AG09309 (cell line): ENCODE measurements around the gene NINL.

ENCODE experiments used
- DNase-seq: peaks from one replicate; pipeline ENCODE4 v3.0.0-alpha.2; 2010; ENCODE audit warnings: low read depth
- H3K4me3 ChIP-seq: 2 replicates; pipeline ENCODE4 v1.5.1; 2011; ENCODE audit warnings: mild to moderate bottlenecking, low read depth, low read length, moderate library complexity; ENCODE audit not compliant: control insufficient read depth
- TF ChIP-seq, protein P1 (sequence below): IDR thresholded peaks from 2 replicates; pipeline ENCODE4 v1.5.1; 2011; ENCODE audit warnings: mild to moderate bottlenecking, low read depth, low read length, inconsistent platforms; ENCODE audit not compliant: insufficient read depth, control insufficient read depth; ENCODE audit errors: missing control alignments

NINL gene

DNA sequence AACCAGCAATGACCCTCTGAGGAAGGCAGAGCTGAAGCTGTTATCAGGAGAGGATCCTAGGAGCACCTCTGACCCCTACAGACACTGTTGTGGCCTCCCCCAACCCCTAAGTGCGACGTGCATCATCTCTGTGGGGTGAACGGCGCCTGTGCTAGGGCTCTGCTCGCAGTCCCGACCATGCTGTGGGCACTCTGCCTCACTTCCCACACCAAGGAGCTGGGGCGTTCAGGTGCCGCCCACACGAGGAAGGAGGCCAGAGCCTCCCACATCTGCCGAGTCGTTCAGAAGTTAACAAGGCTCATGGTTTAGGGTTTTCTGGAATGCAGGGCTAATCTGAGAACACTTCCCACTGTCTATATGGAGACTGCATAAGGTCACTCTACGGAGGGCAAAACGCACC lies 115.8 kb downstream of the NINL start:
- no peak for DNase-seq

DNA sequence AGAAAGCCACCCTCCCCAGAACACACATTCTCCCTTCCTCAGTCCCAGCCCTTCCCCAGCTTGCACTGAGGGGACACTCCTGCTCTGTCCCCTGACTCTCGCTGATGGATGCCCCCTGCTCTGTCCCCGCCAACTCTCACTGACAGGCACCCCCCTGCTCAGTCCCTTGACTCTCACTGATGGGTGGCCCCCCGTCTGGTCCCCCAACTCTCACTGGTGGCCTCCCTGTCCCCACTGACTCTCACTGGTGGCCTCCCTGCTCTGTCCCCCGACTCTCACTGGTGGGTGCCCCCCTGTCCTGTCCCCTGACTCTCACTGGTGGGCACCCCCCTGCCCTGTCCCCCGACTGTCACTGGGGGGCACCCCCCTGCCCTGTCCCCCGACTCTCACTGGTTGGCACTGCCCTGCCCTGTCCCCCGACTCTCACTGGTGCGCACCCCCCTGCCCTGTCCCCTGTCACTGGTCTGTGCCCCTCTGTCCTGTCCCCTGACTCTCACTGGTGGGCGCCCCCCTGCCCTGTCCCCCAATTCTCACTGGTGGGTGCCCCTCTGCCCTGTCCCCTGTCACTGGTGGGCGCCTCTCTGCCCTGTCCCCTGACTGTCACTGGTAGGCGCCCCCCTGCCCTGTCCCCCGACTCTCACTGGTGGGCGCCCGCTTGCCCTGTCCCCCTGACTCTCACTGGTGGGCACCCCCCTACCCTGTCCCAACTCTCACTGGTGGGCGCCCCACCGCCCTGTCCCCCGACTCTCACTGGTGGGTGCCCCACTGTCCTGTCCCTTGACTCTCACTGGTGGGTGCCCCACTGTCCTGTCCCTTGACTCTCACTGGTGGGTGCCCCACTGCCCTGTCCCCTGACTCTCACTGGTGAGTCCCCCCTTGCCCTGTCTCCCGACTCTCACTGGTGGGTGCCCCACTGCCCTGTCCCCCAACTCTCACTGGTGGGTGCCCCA lies 116.9 kb downstream of the NINL start:
- no peak for DNase-seq
- H3K4me3 ChIP-seq, result no peak overlapping the region
- TF ChIP-seq, protein P1, sequence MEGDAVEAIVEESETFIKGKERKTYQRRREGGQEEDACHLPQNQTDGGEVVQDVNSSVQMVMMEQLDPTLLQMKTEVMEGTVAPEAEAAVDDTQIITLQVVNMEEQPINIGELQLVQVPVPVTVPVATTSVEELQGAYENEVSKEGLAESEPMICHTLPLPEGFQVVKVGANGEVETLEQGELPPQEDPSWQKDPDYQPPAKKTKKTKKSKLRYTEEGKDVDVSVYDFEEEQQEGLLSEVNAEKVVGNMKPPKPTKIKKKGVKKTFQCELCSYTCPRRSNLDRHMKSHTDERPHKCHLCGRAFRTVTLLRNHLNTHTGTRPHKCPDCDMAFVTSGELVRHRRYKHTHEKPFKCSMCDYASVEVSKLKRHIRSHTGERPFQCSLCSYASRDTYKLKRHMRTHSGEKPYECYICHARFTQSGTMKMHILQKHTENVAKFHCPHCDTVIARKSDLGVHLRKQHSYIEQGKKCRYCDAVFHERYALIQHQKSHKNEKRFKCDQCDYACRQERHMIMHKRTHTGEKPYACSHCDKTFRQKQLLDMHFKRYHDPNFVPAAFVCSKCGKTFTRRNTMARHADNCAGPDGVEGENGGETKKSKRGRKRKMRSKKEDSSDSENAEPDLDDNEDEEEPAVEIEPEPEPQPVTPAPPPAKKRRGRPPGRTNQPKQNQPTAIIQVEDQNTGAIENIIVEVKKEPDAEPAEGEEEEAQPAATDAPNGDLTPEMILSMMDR, result no peak

More for the DNA sequence above, 115.8 kb downstream of the NINL start:
- TF ChIP-seq, protein P1, result no peak
- H3K4me3 ChIP-seq, result no peak overlapping the region

DNA sequence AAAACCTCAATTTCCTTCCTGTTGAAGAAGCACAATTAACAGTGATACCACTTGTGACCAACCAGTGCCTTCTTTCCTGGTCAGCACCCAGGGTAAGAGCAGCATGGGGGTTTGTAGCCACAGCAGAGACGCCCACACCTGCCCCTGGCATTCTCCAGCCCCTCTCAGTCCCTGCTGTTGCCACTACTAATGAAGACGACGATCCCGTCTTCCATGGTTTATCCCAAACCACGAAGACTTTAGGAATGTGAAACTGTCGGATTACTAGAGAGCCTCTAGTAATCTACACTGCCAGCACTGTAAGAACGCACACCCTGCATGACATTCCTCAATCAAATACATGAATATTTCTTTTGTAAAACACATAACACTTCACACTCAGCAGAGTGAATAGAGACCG lies 117.9 kb downstream of the NINL start:
- TF ChIP-seq, protein P1, result no peak
- no peak for DNase-seq
- no peak overlapping the region for H3K4me3 ChIP-seq

DNA sequence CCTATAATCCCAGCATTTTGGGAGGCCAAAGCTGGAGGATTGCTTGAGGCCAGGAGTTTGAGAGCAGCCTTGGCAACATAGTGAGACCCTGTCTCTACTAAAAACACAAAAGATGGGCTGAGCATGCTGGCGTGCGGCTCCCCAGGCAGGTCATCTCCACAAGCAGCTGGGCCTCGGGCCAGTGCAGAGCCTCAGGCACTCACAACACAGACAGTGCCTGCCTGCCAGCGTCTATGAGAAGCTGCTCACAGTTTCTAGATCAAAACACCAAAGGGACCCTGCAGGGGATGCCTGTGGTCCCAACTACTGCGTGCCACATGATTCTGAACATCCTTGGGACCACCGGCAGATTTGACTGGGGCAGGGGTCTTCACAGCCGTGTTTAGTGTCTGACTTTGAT lies 118.5 kb downstream of the NINL start:
- no peak overlapping the region for H3K4me3 ChIP-seq
- TF ChIP-seq, protein P1, result no peak
- DNase-seq, result no peak

DNA sequence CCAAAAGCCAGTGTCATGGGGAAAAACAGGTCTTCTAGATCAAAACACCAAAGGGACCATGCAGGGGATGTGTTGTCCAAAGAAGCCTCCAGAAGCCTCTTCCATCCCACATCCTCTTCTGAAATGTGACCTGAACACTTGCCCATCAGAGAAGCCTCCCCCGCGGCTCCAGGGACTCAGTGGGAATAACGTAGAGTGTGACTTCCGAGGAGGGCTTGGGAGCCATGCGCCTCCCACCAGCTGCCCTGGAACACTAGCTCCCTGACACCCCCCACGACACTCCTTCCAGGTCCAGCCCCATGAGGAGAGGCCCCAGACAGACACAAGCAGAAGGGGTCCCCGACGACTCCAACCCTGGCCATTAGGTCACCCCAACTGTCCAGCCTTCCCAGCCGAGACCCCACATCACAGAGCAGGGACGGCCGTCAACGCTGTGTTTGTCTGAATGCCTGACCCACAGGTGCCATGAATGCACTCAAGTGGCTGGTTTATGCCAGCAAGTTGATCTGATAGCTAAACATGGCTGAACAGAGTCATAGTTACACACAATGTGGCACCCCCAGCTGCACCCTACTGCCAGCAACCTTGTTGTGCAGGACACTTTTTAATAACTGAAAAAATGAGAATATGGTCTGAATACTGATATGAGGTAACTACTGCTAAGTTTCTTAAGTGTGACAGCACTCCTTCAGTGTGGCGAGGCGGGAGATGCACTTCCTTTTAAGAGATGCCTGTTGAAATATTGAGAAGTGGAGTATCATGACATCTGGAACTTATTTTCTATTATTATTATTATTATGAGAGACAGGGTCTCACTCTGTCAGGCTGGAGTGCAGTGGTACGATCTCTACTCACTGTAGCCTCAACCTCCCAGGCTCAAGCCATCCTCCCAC lies 119.8 kb downstream of the NINL start:
- TF ChIP-seq, protein P1, result no peak
- DNase-seq, result no peak
- H3K4me3 ChIP-seq, result no peak overlapping the region

DNA sequence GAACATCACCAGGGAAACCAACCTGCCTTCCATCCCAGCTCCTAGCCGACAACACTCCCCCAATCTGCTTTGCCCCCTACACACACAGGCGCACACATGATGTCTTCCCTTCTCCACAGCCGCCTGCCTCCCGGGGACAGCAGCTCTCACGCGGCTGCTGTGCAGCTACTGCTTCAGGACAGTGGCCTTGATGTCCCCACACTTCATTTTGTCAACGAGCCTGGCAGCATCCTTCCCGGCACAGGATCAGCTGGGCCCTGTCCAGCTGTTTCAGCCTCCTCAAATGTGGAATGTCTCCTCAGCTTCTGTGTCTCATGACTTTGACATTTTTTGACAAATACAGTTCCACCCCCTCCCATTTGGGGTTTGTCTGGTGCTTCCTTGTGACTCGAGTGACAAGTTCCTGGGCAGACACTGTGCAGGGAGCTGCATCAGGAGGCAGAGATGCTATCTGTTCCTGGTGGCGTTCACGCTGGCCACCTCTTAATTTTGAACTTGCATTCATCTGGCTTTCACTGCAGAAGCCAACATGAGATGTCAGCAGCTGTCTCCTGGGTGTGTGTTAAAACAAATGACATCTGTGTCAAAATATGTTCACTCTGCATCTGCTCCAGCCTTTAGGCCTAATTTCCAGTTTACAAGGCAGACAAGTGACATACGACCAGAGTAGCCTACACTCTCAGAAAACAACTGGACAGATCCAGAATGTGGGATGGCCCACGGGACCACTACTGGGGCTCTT lies 120.7 kb downstream of the NINL start:
- TF ChIP-seq, protein P1, result no peak
- DNase-seq, result no peak
- H3K4me3 ChIP-seq, result no peak overlapping the region
